ENCODE measurements around the gene ZNF385B. TPM values are rescaled to one million over a fixed set of nuclear protein-coding genes. Genes with fewer than 3 reads are reported as not detected.

ZNF385B gene
- polyA plus RNA-seq, 1 donor (not counting 4 experiments of a cell fraction or from before 2014, with no cell fraction given): 0.17 TPM

GRCh38 chr2:179802051-179802882 lies 59.1 kb downstream of the ZNF385B start:
- H3K4me1 ChIP-seq (ENCODE audit: control insufficient read depth, extremely low read depth, insufficient read depth, low read length): no peaks in the 10 kb centered on the region
- no peaks in the 10 kb centered on the region for H3K9me1 ChIP-seq (ENCODE audit: control insufficient read depth, extremely low read depth, insufficient read depth, low read length)
- no peaks in the 10 kb centered on the region for H3K9me3 ChIP-seq (ENCODE audit: control insufficient read depth, low read depth, low read length)
- no peak overlapping the region for H3K9ac ChIP-seq (ENCODE audit: control insufficient read depth, extremely low read depth, insufficient read depth, low read length)
- dilution Hi-C loops (cut with MboI; ENCODE audit: extremely low pct_ligation_motif_present, low sequenced_read_pairs): no loop called here
- H3K79me2 ChIP-seq (ENCODE audit: control insufficient read depth, insufficient read depth, low read length): no peaks in the 10 kb centered on the region
- no peak overlapping the region for H3K27ac ChIP-seq (ENCODE audit: control insufficient read depth, insufficient read depth, low read length)
- TF ChIP-seq, protein P1, sequence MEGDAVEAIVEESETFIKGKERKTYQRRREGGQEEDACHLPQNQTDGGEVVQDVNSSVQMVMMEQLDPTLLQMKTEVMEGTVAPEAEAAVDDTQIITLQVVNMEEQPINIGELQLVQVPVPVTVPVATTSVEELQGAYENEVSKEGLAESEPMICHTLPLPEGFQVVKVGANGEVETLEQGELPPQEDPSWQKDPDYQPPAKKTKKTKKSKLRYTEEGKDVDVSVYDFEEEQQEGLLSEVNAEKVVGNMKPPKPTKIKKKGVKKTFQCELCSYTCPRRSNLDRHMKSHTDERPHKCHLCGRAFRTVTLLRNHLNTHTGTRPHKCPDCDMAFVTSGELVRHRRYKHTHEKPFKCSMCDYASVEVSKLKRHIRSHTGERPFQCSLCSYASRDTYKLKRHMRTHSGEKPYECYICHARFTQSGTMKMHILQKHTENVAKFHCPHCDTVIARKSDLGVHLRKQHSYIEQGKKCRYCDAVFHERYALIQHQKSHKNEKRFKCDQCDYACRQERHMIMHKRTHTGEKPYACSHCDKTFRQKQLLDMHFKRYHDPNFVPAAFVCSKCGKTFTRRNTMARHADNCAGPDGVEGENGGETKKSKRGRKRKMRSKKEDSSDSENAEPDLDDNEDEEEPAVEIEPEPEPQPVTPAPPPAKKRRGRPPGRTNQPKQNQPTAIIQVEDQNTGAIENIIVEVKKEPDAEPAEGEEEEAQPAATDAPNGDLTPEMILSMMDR (optimal IDR thresholded peaks at IDR 0.05 in 1 of 3, IDR thresholded peaks at IDR 0.05 in 1 of 3, conservative IDR thresholded peaks at IDR 0.05 in 1 of 3; ENCODE audit: extremely low read depth in 1 of 3, insufficient read depth in 2 of 3, low read length in 3 of 3): no peak
- no peak for TF ChIP-seq EZH2 (IDR thresholded peaks at IDR 0.05; ENCODE audit: low read length)
- no peak overlapping the region for H3K4me3 ChIP-seq (ENCODE audit: control insufficient read depth in 2 of 3, extremely low read depth in 1 of 3, insufficient read depth in 2 of 3, low read depth in 1 of 3, low read length in 3 of 3)
- no peak overlapping the region for H2AFZ ChIP-seq (ENCODE audit: control insufficient read depth, low read length)
- no peaks in the 10 kb centered on the region for H4K20me1 ChIP-seq (ENCODE audit: control insufficient read depth, extremely low read depth, insufficient read depth, low read length)
- no peak overlapping the region for H3K4me2 ChIP-seq (ENCODE audit: control insufficient read depth, extremely low read depth, insufficient read depth, low read depth, low read length)
- FAIRE-seq (no peak), DNase-seq (ENCODE audit: low read depth, low spot score) (no peak)
- no peaks in the 10 kb centered on the region for H3K27me3 ChIP-seq (ENCODE audit: control insufficient read depth, extremely low read depth, insufficient read depth, low read length)
- no peaks in the 10 kb centered on the region for H3K36me3 ChIP-seq (ENCODE audit: control insufficient read depth in 2 of 2, extremely low read depth in 1 of 2, insufficient read depth in 2 of 2, low read length in 2 of 2)

GRCh38 chr2:179800776-179801175 lies 60.6 kb downstream of the ZNF385B start:
- Histone ChIP-seq H3K9me3 (ENCODE audit: control insufficient read depth, low read depth, low read length) (no peaks in the 10 kb centered on the region), H3K9me1 (ENCODE audit: control insufficient read depth, extremely low read depth, insufficient read depth, low read length) (no peaks in the 10 kb centered on the region), H3K27ac (ENCODE audit: control insufficient read depth, insufficient read depth, low read length) (no peak overlapping the region), H3K4me1 (ENCODE audit: control insufficient read depth, extremely low read depth, insufficient read depth, low read length) (no peaks in the 10 kb centered on the region), H3K4me2 (ENCODE audit: control insufficient read depth, extremely low read depth, insufficient read depth, low read depth, low read length) (no peak overlapping the region), H3K9ac (ENCODE audit: control insufficient read depth, extremely low read depth, insufficient read depth, low read length) (no peak overlapping the region), H3K79me2 (ENCODE audit: control insufficient read depth, insufficient read depth, low read length) (no peaks in the 10 kb centered on the region), H2AFZ (ENCODE audit: control insufficient read depth, low read length) (no peak overlapping the region), H4K20me1 (ENCODE audit: control insufficient read depth, extremely low read depth, insufficient read depth, low read length) (no peaks in the 10 kb centered on the region), H3K27me3 (ENCODE audit: control insufficient read depth, extremely low read depth, insufficient read depth, low read length) (no peaks in the 10 kb centered on the region), H3K4me3 (ENCODE audit: control insufficient read depth in 2 of 3, extremely low read depth in 1 of 3, insufficient read depth in 2 of 3, low read depth in 1 of 3, low read length in 3 of 3) (no peak overlapping the region), H3K36me3 (ENCODE audit: control insufficient read depth in 2 of 2, extremely low read depth in 1 of 2, insufficient read depth in 2 of 2, low read length in 2 of 2) (no peaks in the 10 kb centered on the region)
- dilution Hi-C loops (cut with MboI; ENCODE audit: extremely low pct_ligation_motif_present, low sequenced_read_pairs): no loop called here
- TF ChIP-seq EZH2 (IDR thresholded peaks at IDR 0.05; ENCODE audit: low read length): no peak
- TF ChIP-seq, protein P1 (optimal IDR thresholded peaks at IDR 0.05 in 1 of 3, IDR thresholded peaks at IDR 0.05 in 1 of 3, conservative IDR thresholded peaks at IDR 0.05 in 1 of 3; ENCODE audit: extremely low read depth in 1 of 3, insufficient read depth in 2 of 3, low read length in 3 of 3): no peak
- no peak for DNase-seq (ENCODE audit: low read depth, low spot score)
- FAIRE-seq: no peak
